Measurements from ENCODE around the gene CCDC7.
"Not testable (repeated sequence)": the region's sequence is repeated elsewhere in the genome, so short reads cannot be mapped to it uniquely, and the experiment has no call there.

Gene CCDC7

DNA sequence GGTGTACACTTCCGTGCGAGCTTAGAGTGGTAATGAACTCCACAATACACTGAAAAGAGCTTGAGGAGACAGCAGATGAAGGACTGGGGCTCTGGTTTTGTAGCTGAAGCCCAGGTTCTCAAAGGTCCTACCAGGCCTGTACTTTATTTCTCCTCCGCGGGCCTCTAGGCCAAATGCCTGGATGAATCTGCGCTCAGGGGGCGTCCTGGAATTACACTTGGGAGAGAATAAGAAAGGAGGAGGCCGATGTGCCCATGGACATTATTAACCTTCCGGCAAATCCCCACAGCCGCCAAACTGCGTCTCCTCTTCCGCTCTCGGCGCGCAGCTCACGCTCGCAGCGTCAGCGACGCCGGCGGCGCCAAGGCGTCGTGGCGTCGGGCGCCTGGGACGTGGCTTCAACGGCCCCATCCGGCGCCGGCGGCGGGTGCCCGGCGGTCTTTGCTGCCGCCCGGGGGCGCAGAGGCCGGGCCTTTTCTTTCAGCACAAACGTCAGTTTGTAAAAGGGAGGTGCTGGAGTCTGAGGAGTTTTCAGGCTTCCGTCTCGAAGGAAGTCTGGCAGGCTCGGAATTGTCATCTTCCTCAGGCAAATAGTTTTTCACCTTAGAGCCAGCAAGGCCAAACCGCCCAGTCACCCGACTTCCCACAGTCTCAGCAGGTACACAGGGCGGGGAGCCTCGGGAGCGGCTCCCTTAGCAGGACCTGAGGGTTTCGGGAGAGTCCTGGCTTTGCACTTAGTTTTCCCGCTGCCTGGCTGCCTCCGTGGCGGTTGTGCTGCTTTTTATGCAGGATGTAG, at the start of gene CCDC7:
CCDC7 (plus strand) TSS at position 401 of the 796 bp plus-strand sequence. CDS start 5,503 bp downstream, outside the sequence.
- DNase-seq: peak; percentile 82

DNA sequence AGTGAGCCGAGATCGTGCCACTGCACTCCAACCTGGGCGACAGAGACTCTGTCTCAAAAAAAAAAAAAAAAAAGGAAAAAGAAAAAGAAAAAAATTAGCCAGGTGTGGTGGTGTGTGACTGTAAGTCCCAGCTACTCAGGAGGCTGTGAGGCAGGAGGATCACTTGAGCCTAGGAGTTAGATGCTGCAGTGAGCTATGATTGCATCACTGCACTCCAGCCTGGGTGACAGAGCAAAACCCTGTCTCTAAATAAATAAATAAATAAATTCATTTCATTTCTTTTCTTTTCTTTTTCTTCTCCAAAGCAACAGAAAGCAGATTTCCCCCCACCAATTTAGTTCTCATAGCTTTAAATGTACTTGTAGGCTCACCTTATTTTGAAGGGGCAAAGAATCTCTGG, 48.8 kb upstream of the CCDC7 start:
- not testable (repeated sequence) for DNase-seq

DNA sequence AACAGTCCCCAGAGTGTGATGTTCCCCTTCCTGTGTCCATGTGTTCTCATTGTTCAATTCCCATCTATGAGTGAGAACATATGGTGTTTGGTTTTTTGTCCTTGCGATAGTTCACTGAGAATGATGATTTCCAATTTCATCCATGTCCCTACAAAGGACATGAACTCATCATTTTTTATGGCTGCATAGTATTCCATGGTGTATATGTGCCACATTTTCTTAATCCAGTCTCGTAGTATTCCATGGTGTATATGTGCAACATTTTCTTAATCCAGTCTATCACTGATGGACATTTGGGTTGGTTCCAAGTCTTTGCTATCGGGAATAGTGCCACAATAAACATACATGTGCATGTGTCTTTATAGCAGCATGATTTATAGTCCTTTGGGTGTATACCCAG, 46.2 kb upstream of the CCDC7 start:
- not testable (repeated sequence) for DNase-seq

DNA sequence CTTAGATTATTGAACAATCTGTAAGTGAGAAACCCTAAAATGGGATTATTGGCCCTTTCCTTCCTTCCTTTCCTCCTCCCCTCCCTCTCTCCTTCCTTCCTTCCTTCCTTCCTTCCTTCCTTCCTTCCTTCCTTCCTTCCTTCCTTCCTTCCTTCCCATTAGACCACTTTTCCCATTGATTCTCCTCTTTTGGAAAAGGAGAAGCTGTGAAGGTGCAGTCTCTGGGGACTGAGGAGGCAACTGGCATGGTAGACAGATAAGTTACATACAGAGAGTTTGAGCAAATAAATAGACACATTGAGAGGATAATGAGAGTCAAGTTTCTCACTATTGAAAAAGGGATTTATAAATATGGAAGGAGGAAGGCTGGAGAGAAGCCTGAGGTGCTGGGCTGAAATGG, 45.0 kb upstream of the CCDC7 start:
- DNase-seq: no peak

DNA sequence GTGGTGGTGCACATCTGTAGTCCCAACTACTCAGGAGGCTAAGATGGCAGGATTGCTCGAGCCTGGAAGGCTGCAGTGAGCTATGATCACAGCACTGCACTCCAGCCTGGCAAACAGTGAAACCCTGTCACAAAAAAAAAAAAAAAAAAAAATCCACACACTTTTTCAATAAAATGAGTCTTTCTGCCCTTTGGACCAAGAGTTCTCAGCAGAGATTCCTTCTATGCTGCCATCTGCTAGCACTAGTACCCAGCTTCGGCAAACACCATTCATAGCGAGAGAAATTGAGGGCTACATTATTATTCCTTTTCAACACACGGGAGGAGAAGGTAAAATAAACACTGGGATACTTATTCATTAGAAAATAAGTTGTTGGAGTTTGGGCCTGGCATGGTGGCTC, 43.4 kb upstream of the CCDC7 start:
- DNase-seq: no peak

DNA sequence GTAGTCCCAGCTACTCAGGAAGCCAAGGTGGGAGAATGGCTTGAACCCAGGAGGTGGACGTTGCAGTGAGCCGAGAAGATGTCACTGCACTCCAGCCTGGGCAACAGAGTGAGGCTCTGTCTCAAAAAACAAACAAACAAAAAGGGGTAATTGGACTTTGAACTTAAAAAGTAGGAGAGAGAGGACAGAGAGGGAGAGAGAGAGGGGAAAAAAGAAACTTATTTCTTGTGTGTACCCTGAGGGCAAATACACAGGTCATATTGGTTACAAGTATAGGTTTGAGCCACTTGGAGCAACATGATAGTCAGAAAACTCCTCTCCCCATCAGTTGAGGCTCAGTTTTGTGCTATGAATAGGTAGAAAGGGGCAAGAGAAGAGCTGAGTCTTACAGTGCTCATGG, 42.8 kb upstream of the CCDC7 start:
- DNase-seq: no peak

DNA sequence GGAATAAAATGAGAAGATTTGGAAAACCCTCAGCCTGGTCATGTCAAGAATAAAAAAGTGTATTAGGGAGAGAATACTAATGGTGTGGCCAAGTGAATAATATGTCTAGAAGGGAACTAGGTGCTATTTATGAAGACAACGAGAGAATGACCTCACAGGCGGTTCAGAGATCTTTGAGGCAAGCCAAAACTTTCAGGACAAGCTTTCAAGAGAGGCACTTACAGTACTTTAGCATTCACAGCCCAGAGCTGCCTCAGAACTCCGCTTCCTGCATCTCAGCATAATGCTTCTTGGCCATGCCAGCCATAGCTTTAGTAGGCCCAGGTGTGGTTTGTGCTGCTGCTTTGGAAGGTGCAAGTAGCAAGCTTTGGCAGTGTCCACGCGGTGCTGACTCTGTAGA, 37.2 kb upstream of the CCDC7 start:
- DNase-seq: no peak

DNA sequence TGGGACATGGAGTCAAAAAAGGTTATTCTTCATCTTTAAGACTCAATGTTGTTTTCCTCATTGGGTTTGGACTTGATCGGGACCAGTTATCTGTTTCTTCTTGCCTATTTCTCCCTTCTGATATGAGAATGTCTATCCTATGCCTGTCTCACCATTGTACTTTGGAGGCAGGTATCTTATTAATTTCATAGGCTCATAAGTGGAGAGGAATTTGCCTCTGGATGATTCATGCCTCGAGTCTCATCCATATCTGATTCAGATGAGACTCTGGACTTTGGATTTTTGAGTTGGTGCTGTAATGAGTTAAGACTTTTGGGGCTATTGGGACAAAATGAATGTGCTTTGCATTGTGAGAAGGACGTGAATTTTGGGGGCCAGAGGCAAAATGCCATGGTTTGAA, 36.2 kb upstream of the CCDC7 start:
- DNase-seq: no peak

DNA sequence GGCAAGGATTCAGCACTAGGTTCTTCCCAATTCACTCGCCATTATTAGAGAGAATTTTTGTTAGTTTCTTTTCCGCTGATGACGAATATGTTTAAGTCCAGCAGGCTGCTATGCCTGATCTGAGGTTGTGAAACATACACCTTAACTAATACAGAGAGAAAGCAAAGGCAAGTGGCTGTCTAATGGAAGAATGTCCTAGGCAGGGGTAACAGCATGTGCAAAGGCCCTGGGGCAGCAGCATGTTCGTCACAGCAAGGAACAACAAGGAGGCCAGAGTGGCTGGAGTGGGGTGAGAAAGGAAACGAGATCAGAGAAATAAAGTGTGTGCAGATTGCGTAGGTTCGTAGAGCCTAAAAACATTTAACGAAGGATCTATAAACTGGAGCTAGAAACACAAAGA, 35.4 kb upstream of the CCDC7 start:
- no peak for DNase-seq

DNA sequence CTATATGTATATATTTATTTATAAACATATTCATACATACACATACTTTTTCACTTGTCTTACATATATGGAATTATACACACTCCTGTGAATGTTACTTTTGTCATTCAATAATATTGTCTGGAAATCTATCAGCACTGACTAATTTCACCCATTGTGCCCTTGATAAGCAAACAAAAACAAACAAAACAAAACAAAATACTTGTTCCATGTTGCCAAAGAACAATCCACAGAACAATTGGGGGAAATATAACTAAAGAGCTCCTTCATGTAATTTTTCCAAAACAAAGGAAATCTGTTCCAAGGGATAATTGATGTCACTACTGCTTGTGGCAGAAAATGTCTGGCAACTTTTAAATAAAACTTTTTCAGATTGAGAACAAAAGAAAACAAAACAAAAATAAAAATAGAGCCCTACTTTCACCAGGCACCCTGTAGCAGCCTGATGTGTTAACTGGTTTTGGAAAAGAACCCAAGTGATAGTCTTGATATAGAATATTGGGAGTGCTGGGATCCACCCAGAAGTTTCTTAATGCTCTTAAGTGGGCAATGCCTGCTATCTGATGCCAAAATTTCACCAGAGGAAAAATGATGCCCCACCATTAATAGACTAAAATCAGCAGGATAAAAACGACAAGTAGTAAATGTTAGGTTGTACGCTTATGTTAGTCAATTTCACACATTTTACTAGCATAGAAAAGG, 34.0 kb upstream of the CCDC7 start:
- DNase-seq: no peak

DNA sequence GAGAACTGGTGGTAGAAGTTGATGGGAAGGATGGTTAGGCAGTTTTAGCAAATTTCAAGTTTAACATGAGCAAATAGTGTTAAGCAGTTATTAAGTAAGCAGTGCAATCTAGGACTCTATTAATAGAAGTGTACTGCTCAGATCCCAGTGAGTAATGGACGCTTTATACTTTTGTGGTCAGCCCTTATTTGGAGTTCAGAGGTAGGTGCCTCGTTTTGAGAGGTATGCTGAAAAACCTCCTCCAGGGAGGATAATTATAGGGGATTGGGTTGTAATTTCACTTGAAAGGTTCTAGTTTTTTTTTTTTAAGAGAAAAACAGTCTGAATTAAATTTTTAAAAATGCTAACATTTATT, 33.5 kb upstream of the CCDC7 start:
- DNase-seq: no peak

DNA sequence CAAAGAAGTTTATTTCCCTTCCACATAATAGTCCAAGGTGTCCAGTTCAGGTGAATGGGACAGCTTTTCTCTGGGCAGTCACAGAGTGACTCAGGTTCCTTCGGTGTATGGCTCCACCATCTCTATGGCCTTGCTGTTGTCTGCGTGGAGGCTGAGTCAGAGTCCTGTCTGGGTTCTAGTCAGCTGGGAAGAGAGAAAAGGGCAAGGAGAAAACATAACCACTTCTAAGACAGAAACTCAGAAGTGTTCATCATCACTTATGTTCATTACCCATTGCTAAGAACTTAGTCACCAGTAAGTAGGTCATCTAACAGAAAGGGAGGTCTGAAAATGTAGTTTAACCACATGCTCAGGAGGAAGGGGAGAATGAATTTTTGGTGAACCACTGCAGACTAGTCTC, 32.4 kb upstream of the CCDC7 start:
- DNase-seq: no peak

DNA sequence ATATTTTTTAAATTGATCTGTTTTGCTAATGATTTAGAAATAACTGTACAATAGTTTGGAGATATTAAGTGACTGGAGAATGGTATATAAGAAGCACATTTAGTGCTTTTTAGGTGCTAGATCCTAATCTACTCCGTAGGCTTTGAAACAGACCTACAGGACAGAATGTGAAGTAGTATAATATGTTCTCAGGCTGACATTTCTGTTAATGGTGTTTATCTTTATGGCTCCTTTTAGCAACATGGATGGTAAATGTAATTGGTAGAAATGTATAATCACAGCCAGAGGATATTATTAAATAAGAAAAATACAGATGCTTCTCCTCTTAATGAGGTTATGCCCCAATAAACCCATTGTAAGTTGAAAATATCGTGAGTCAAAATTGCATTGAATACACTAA, 30.6 kb upstream of the CCDC7 start:
- DNase-seq: no peak

DNA sequence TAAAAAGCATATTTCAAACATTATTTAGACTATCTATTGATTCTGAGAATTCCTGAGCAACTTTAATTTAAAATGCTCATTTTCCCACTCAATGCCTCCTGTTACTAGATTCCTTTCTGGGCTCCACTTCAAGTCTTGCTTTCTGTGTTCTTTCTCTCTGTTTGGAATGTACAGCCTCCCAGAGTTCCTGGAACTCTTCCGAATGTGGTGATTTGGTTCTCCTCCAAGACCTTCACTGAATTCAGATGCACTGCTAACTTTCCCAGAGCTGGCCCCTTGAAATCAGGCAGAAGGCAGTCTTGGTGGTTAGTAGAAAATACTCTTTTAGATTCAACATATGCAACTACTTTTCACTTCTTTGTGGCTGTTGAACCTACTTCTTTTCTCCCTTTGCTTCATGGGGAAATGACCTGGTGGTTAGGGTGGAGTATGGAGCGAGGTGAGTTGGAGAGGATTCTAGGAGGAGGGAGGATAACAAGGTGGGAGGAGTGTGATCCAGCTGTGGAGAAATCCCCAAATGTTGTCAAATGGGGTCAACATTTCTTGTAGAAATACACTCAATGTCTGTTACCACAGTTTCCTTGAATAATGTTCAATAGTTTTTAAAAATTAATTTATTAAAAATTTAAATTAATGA, 27.9 kb upstream of the CCDC7 start:
- DNase-seq: no peak

DNA sequence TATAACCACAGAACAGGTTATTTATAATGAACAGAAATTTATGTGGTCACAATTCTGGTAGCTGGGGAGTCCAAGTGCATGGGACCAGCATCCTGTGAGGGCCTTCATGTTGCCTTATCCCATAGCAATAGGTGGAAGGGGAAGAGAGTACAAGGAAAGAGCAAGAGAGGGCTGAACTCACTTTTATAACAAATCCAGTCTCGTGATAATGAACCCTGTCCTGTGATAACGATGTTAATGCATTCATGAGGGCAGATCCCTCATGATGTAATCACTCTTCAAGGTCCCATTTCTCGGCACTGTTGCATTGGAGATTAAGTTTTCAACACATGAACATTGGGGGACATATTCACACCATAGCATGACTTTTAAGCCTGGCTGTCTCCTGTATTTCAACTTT, 27.4 kb upstream of the CCDC7 start:
- no peak for DNase-seq

DNA sequence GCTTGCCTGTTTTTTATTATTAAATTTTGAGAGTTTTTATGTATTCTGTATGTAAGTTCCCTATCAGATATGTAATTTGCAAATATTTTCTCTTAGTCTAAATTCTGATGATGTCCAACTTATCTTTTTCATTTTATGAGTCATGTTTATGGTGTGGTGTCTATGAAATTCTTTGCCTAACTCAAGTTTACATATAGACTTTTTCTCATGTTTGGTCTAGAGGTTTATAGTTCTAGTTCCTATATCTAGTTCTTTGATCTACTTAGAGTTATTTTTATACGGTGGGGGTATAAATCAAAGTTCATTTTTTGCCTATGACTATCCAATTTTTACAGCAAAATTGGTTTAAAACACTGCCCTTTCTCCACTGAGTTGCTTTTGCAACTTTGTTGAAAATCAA, 26.3 kb upstream of the CCDC7 start:
- DNase-seq: no peak

DNA sequence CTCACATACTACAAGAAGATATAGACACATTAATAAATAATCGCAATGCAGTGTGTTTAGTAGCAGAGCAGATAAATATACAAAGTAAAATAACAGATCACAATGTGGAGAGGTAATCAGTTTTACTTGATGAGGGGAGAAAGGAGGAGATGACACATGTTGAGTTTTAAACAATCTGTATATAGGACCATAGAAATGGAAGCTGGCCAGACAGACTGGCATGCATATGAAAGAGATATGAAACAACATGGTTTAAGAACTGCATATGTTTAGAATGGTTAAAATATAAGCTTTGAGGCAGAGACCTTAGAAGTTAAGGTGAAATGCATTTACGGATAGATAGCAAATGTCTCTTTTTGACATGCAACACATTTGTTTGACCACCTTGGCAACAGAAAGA, 19.8 kb upstream of the CCDC7 start:
- no peak for DNase-seq

DNA sequence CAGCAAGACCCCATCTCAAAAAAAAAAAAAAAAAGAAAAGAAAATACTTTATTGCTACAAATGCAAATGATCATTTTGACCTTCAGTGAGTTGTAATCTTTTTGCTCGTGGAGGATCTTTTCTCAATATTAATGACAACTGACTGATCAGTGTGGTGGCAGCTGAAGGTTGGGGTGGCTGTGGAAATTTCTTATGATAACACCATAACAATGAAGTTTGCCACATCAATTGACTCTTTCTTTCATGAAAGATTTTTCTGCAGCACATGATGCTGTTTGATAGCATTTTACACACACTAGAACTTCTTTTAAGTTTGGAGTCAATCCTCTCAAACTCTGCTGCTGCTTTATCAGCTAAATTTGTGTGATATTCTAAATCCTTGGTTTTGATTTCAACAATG, 12.4 kb upstream of the CCDC7 start:
- no peak for DNase-seq

DNA sequence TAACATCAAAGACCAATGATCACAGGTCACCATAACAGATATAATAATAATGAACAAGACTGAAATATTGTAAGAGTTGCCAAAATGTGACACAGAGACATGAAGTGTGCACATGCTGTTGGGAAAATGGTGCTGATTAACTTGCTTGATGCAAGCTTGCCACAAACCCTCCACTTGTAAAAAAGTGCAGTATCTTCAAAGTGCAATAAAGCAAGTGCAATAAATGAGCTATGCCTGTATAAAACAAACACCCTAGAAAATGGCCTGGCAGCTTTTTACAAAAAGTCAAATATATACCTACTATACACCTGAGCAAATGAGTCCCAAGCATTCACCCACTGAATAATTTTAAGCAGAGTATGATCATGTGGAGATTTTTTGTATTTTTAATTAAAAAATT, 9.7 kb upstream of the CCDC7 start:
- no peak for DNase-seq

DNA sequence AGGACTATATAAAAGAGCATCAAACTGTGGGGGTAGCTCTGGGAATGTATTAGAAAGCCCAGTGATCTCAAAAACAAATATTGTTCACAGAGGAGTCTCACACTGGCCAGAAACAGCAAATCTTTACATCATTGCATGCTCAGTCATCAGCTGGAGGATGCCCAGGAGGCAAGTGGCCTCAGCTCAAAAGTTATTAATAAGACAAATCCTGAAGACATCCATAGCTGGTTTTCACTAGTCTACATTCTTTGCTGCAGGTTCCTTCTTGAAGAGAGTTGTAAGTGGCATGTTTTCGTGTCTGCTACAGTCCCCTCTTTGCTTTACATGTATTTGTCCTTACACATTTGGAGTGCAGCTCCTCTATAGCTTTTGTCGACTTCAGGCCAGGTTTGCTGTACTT, 8.6 kb upstream of the CCDC7 start:
- no peak for DNase-seq

DNA sequence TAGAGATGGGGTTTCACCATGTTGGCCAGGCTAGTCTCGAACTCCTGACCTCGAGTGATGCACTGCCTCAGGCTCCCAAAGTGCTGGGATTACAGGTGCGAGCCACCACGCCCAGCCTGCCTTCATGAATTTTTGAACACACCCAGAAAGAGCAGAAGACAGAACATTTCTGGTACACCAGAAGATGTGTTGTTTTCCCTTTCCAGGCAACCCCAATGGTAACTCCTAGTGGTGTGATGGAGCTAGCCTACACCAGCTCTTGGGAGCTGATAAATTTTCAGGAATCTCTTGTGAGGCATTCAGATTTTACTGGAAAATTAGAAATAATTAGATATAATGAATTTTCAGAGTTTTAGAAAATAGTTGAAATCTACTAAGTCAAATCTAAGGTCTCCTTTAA, 904 bp upstream of the CCDC7 start:
- DNase-seq: no peak

DNA sequence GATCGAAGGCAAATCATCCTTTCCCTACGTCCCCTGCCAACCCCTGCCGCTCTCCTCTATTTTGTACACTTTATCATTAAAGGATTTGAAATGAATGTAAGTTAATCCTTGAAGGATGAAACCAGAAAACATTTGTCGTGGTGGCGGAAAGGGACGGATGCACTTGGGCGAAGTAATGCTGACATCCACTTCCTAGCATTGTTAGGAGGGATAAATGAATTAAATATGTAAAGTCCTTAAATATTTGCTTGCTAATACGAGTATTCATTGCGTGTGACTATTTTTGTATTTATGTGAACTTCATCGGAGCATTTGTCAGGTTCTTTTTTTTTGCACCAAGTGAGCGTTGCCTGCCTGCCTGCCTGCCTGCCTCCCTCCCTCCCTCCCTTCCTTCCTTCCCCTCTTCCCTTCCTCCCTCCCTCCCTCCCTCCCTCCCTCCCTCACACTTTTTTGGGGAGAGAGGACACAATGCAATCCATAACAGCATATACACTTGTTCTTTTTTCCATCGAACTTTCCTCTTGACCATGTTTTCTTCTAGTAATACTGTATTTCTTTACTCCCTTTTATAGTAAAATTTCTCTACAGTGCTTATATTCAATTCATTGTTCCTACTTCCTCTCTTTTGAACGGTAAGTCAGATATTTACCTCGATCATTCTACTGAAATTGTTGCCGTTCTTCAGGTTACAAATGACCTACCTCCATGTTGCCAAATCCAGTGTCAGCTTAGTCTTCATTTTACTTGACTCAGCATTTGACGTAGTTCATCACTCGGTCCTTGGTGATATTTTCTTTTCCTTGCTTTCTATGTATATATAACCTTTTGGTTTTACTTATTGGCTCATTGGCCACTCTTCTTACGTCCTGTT, 831 bp downstream of the CCDC7 start:
- no peak for DNase-seq

DNA sequence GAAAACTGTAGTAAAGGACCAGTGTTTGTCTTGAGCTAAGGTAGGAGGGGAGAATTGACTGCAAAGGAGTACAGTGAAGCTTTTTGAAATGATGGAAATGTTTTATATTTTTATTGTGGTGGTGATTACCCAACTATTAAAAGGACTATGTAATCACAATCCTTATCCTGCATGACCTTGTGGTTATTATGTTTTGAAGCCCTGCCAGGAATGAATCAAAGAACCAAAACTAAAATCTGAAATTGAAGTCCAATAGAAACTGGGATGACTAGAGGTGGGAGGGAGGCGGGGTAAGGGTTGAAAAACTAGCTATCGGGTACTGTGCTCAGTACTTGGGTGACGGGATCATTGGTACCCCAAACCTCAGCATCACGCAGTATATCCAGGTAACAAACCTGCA, 8.2 kb downstream of the CCDC7 start:
- DNase-seq: no peak
